Thymus (tissue), 11 donors: ENCODE measurements around the gene AKAP8L. TPM values are rescaled to one million over a fixed set of nuclear protein-coding genes. Genes with fewer than 3 reads are reported as not detected.

Experiments used
- DNase-seq, 9 donors: peaks; one replicate each; pipeline ENCODE4 v3.0.0-alpha.2; 2013; ENCODE audit warnings: low spot score in 9 of 9, low read depth in 6 of 9, missing footprints in 1 of 9
- H3K27ac ChIP-seq, 2 donors: one replicate each; pipeline ENCODE4 v1.5.1; 2013; ENCODE audit warnings: control low read depth in 1 of 2, low read depth in 1 of 2, low read length in 1 of 2, mild to moderate bottlenecking in 1 of 2, moderate library complexity in 1 of 2
- H3K27me3 ChIP-seq, 2 donors: one replicate each; pipeline ENCODE4 v1.5.1; 2013; ENCODE audit warnings: low read length in 1 of 2; ENCODE audit not compliant: control insufficient read depth in 2 of 2, insufficient read depth in 1 of 2
- H3K36me3 ChIP-seq, 2 donors: one replicate each; pipeline ENCODE4 v1.5.1; 2013; ENCODE audit warnings: low read length in 1 of 2, mild to moderate bottlenecking in 1 of 2, moderate library complexity in 1 of 2; ENCODE audit not compliant: control insufficient read depth in 2 of 2, insufficient read depth in 2 of 2
- H3K4me1 ChIP-seq, 2 donors: one replicate each; pipeline ENCODE4 v1.5.1; 2013; ENCODE audit warnings: low read length in 2 of 2; ENCODE audit not compliant: control insufficient read depth in 2 of 2, insufficient read depth in 2 of 2
- H3K4me3 ChIP-seq, 2 donors: one replicate each; pipeline ENCODE4 v1.5.1; 2013; ENCODE audit warnings: low read length in 2 of 2, control low read depth in 1 of 2, mild to moderate bottlenecking in 1 of 2
- H3K9me3 ChIP-seq, 2 donors: one replicate each; pipeline ENCODE4 v1.5.1; 2013; ENCODE audit warnings: low read length in 1 of 2, mild to moderate bottlenecking in 1 of 2; ENCODE audit not compliant: control insufficient read depth in 2 of 2, insufficient read depth in 1 of 2
- WGBS: extraction: QIAGEN DNeasy Blood & Tissue Kit; methylation state at CpG from one replicate; pipeline ENCODE4 v1.1.7; 2013; 5-methylcytosine and 5-hydroxymethylcytosine counted together
- polyA plus RNA-seq: library from polyadenylated mRNA; stranded (reverse); fragments of 200-250 nt; gene quantifications from one replicate; pipeline ENCODE4 v1.2.3, GENCODE V29; 2013
- total RNA-seq: library from RNA; stranded (reverse); fragments of 120-200 nt; gene quantifications from one replicate; pipeline ENCODE4 v1.2.4, GENCODE V29; 2013
- donor health status: healthy.

The AKAP8L gene
- total and polyA plus RNA-seq, 2 donors, result 64.1 to 128 TPM

- Histone ChIP-seq H3K27me3 (peaks cover 0 to 4% of the 10 kb centered on the region in 2 donors), H3K9me3 (no peaks in the 10 kb centered on the region), H3K4me1 (peaks cover 0 to 13% of the 10 kb centered on the region in 2 donors), H3K27ac (no peak overlapping the region), H3K36me3 (peaks cover 65 to 81% of the 10 kb centered on the region in 2 donors), H3K4me3 (no peak overlapping the region)
- no peak for DNase-seq
- WGBS, result 93% methylated on average over 54 of the region's 54 CpGs
Measured at GRCh38 chr19:15457701-15458484, 39.1 kb upstream of the AKAP8L start.

- peaks cover 72 to 88% of the 10 kb centered on the region in 2 donors for H3K36me3 ChIP-seq
- DNase-seq, result no peak
- H3K9me3 ChIP-seq, result no peaks in the 10 kb centered on the region
- H3K27me3 ChIP-seq, result peaks cover 0 to 4% of the 10 kb centered on the region in 2 donors
- no peak overlapping the region for H3K27ac ChIP-seq
- WGBS, result 95% methylated on average over 86 of the region's 86 CpGs
- peaks cover 0 to 5% of the 10 kb centered on the region in 2 donors for H3K4me1 ChIP-seq
- H3K4me3 ChIP-seq, result no peak overlapping the region
Measured at GRCh38 chr19:15456871-15457700, 38.3 kb upstream of the AKAP8L start.

GRCh38 chr19:15456441-15456840 lies 37.7 kb upstream of the AKAP8L start:
- peaks cover 0 to 4% of the 10 kb centered on the region in 2 donors for H3K27me3 ChIP-seq
- no peaks in the 10 kb centered on the region for H3K4me1 ChIP-seq
- WGBS, result 94% methylated on average over 14 of the region's 14 CpGs
- H3K4me3 ChIP-seq, result no peak overlapping the region
- no peaks in the 10 kb centered on the region for H3K9me3 ChIP-seq
- H3K36me3 ChIP-seq, result peaks cover 74 to 91% of the 10 kb centered on the region in 2 donors
- no peak for DNase-seq
- no peak overlapping the region for H3K27ac ChIP-seq

GRCh38 chr19:15455996-15456395 lies 37.2 kb upstream of the AKAP8L start:
- Histone ChIP-seq H3K36me3 (peaks cover 72 to 88% of the 10 kb centered on the region in 2 donors), H3K4me3 (no peak overlapping the region), H3K4me1 (no peaks in the 10 kb centered on the region), H3K27me3 (peaks cover 0 to 4% of the 10 kb centered on the region in 2 donors), H3K27ac (peak overlapping the region in 1 of 2 donors; percentile 13), H3K9me3 (no peaks in the 10 kb centered on the region)
- DNase-seq, result no peak
- WGBS, result 97% methylated on average over 9 of the region's 9 CpGs

GRCh38 chr19:15453906-15454860 lies 35.4 kb upstream of the AKAP8L start:
- no peak overlapping the region for H3K27ac ChIP-seq
- H3K4me3 ChIP-seq, result no peak overlapping the region
- H3K27me3 ChIP-seq, result peaks cover 0 to 4% of the 10 kb centered on the region in 2 donors
- no peaks in the 10 kb centered on the region for H3K9me3 ChIP-seq
- H3K4me1 ChIP-seq, result peaks cover 1 to 6% of the 10 kb centered on the region in 2 donors
- H3K36me3 ChIP-seq, result peaks cover 59 to 70% of the 10 kb centered on the region in 2 donors
- no peak for DNase-seq
- WGBS, result 97% methylated on average over 17 of the region's 17 CpGs

GRCh38 chr19:15453091-15453578 lies 34.3 kb upstream of the AKAP8L start:
- Histone ChIP-seq H3K4me3 (no peak overlapping the region), H3K4me1 (peaks cover 5 to 11% of the 10 kb centered on the region in 2 donors), H3K9me3 (no peaks in the 10 kb centered on the region), H3K27me3 (peaks cover 0 to 4% of the 10 kb centered on the region in 2 donors), H3K27ac (no peak overlapping the region), H3K36me3 (peaks cover 52 to 64% of the 10 kb centered on the region in 2 donors)
- DNase-seq, result no peak
- WGBS, result 86% methylated on average over 44 of the region's 44 CpGs

- Histone ChIP-seq H3K4me1 (peaks cover 5 to 11% of the 10 kb centered on the region in 2 donors), H3K27ac (no peak overlapping the region), H3K4me3 (no peak overlapping the region), H3K9me3 (no peaks in the 10 kb centered on the region), H3K36me3 (peaks cover 47 to 56% of the 10 kb centered on the region in 2 donors), H3K27me3 (peaks cover 0 to 4% of the 10 kb centered on the region in 2 donors)
- DNase-seq, result no peak
- WGBS, result 93% methylated on average over 37 of the region's 37 CpGs
Measured at GRCh38 chr19:15452111-15453047, 33.6 kb upstream of the AKAP8L start.

GRCh38 chr19:15450528-15450890 lies 31.7 kb upstream of the AKAP8L start:
- WGBS, result 100% methylated on average over 1 of the region's 1 CpG
- DNase-seq, result no peak
- H3K27ac ChIP-seq, result peak overlapping the region; percentile 24 to 32
- peaks cover 35 to 39% of the 10 kb centered on the region in 2 donors for H3K36me3 ChIP-seq
- H3K27me3 ChIP-seq, result no peaks in the 10 kb centered on the region
- no peaks in the 10 kb centered on the region for H3K9me3 ChIP-seq
- peaks cover 5 to 11% of the 10 kb centered on the region in 2 donors for H3K4me1 ChIP-seq
- H3K4me3 ChIP-seq, result no peak overlapping the region
